Measurements from ENCODE around the gene SCLY.

SCLY gene

DNA sequence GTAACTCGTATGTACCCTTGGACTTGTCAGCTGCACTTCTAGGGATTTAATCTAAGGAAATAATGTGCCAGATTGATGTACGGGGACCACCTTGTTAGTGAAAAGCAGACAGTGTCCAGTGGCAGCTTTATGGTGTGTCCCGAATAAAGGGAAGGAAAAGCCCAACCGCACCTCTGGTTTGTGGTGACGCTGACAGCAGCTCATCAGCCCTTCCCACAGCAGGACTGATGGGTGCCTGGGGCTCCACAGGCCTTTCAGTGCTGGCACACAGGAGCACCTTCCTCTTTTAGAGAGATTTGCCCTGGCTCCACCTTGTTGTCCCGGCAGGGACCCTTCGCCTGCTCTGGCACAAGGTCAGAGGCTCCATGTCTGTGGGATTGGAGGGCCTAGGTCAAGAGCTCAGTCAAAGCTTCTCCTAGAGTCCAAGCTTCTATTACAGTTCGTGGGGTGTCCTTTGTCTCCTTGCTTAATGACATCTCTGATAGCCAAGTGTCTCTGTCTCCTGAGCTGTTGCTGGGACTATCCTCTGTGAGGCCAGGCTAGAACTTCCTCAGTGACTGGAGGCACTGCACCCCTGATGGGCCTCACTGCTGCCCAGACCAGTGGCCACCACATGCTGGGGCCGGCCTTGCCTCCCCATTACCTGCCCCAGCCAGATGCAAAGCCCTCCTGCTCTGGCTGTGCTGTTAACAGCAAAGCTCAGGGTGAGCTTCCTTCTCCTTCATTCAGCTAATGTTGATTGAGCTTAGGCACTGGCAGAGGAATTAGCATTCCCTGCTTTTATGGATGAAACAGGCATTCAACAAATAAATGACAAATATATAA lies 33.0 kb upstream of the SCLY start:
- Histone ChIP-seq H3K9me3 (ENCODE audit: control insufficient read depth, low read length) (no peaks in the 10 kb centered on the region), H3K4me2 (ENCODE audit: low read length) (no peak overlapping the region), H3K27ac (no peak overlapping the region), H3K27me3 (ENCODE audit: control insufficient read depth, insufficient read depth, low read length) (no peaks in the 10 kb centered on the region), H2AFZ (no peak overlapping the region), H3K4me3 (ENCODE audit: low read depth, low read length) (no peak overlapping the region), H3K36me3 (ENCODE audit: control insufficient read depth, insufficient read depth, low read length) (no peaks in the 10 kb centered on the region), H3K79me2 (no peaks in the 10 kb centered on the region), H3K4me1 (peaks cover 26% of the 10 kb centered on the region), H3K9ac (no peak overlapping the region)
- TF ChIP-seq, protein P1, sequence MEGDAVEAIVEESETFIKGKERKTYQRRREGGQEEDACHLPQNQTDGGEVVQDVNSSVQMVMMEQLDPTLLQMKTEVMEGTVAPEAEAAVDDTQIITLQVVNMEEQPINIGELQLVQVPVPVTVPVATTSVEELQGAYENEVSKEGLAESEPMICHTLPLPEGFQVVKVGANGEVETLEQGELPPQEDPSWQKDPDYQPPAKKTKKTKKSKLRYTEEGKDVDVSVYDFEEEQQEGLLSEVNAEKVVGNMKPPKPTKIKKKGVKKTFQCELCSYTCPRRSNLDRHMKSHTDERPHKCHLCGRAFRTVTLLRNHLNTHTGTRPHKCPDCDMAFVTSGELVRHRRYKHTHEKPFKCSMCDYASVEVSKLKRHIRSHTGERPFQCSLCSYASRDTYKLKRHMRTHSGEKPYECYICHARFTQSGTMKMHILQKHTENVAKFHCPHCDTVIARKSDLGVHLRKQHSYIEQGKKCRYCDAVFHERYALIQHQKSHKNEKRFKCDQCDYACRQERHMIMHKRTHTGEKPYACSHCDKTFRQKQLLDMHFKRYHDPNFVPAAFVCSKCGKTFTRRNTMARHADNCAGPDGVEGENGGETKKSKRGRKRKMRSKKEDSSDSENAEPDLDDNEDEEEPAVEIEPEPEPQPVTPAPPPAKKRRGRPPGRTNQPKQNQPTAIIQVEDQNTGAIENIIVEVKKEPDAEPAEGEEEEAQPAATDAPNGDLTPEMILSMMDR (IDR thresholded peaks at IDR 0.05) = no peak

DNA sequence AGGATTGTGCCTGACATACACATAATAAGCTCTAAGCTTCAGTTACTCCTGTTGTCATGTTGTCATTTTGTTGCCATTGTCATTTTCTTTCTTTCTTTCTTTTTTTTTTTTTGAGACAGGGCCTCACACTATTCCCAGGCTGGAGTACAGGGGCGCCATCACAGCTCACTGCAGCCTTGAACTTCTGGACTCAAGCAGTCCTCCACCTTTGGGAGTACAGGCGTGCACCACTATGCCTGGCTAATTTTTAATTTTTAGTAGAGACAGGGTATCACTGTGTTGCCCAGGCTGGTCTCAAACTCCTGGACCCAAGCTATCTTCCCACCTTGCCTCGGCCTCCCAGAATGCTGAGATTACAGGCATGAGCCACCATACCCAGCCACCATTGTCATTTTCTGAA lies 30.9 kb upstream of the SCLY start:
- Histone ChIP-seq H3K4me2 (ENCODE audit: low read length) (no peak overlapping the region), H3K9me3 (ENCODE audit: control insufficient read depth, low read length) (no peaks in the 10 kb centered on the region), H2AFZ (no peak overlapping the region), H3K4me3 (ENCODE audit: low read depth, low read length) (no peak overlapping the region), H3K4me1 (peaks cover 41% of the 10 kb centered on the region), H3K79me2 (no peaks in the 10 kb centered on the region), H3K27ac (no peak overlapping the region), H3K27me3 (ENCODE audit: control insufficient read depth, insufficient read depth, low read length) (no peaks in the 10 kb centered on the region), H3K9ac (no peak overlapping the region), H3K36me3 (ENCODE audit: control insufficient read depth, insufficient read depth, low read length) (no peaks in the 10 kb centered on the region)
- TF ChIP-seq, protein P1 (IDR thresholded peaks at IDR 0.05) = no peak

GRCh38 chr2:238030422-238031155 lies 30.2 kb upstream of the SCLY start:
- Histone ChIP-seq H3K27ac (peak overlapping the region; percentile 98), H3K4me3 (ENCODE audit: low read depth, low read length) (no peak overlapping the region), H3K27me3 (ENCODE audit: control insufficient read depth, insufficient read depth, low read length) (no peaks in the 10 kb centered on the region), H3K9me3 (ENCODE audit: control insufficient read depth, low read length) (no peaks in the 10 kb centered on the region), H2AFZ (no peak overlapping the region), H3K36me3 (ENCODE audit: control insufficient read depth, insufficient read depth, low read length) (no peaks in the 10 kb centered on the region), H3K4me2 (ENCODE audit: low read length) (no peak overlapping the region), H3K9ac (no peak overlapping the region), H3K4me1 (peaks cover 39% of the 10 kb centered on the region), H3K79me2 (no peaks in the 10 kb centered on the region)
- TF ChIP-seq, protein P1 (IDR thresholded peaks at IDR 0.05) = no peak

GRCh38 chr2:238031751-238032150 lies 29.1 kb upstream of the SCLY start:
- H3K9ac ChIP-seq = peak overlapping the region; percentile 51
- TF ChIP-seq, protein P1 (IDR thresholded peaks at IDR 0.05) = peak; percentile 40
- H3K9me3 ChIP-seq (ENCODE audit: control insufficient read depth, low read length) = no peaks in the 10 kb centered on the region
- no peaks in the 10 kb centered on the region for H3K79me2 ChIP-seq
- H3K4me2 ChIP-seq (ENCODE audit: low read length) = peak overlapping the region; percentile 44
- H3K27me3 ChIP-seq (ENCODE audit: control insufficient read depth, insufficient read depth, low read length) = no peaks in the 10 kb centered on the region
- peaks cover 37% of the 10 kb centered on the region for H3K4me1 ChIP-seq
- peak overlapping the region; percentile 43 for H3K4me3 ChIP-seq (ENCODE audit: low read depth, low read length)
- H3K27ac ChIP-seq = peak overlapping the region; percentile 98
- no peaks in the 10 kb centered on the region for H3K36me3 ChIP-seq (ENCODE audit: control insufficient read depth, insufficient read depth, low read length)
- peak overlapping the region; percentile 63 for H2AFZ ChIP-seq
